GM12874 (cell line): ENCODE results near the gene LRFN2.

Source experiments
- TF ChIP-seq, protein P1 (sequence below): IDR thresholded peaks from 2 replicates; pipeline ENCODE4 v1.5.1; 2011; ENCODE audit warnings: low read depth, mild to moderate bottlenecking, control low read depth, low read length, moderate library complexity; ENCODE audit not compliant: insufficient read depth

Gene LRFN2

DNA sequence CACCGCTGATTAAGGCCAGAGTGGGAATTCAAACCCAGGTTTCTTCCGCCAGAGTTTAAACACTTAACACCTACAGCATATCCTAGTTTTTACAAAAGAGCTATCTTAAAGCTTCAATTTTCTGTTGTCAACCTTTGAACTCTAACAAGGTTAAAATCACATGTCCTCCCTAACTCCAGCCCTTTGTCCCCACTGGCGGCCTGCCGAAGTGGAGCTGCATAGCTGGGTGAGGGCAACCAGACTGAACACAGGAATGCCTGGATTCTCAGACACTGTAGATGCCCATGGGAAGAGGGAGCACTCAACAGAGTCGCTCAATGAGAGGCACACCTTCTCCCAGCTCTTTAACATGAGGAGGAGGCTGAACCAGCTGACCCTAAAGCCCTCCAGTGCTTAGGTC is 59.1 kb downstream of the LRFN2 start:
- TF ChIP-seq, protein P1, sequence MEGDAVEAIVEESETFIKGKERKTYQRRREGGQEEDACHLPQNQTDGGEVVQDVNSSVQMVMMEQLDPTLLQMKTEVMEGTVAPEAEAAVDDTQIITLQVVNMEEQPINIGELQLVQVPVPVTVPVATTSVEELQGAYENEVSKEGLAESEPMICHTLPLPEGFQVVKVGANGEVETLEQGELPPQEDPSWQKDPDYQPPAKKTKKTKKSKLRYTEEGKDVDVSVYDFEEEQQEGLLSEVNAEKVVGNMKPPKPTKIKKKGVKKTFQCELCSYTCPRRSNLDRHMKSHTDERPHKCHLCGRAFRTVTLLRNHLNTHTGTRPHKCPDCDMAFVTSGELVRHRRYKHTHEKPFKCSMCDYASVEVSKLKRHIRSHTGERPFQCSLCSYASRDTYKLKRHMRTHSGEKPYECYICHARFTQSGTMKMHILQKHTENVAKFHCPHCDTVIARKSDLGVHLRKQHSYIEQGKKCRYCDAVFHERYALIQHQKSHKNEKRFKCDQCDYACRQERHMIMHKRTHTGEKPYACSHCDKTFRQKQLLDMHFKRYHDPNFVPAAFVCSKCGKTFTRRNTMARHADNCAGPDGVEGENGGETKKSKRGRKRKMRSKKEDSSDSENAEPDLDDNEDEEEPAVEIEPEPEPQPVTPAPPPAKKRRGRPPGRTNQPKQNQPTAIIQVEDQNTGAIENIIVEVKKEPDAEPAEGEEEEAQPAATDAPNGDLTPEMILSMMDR, result no peak

DNA sequence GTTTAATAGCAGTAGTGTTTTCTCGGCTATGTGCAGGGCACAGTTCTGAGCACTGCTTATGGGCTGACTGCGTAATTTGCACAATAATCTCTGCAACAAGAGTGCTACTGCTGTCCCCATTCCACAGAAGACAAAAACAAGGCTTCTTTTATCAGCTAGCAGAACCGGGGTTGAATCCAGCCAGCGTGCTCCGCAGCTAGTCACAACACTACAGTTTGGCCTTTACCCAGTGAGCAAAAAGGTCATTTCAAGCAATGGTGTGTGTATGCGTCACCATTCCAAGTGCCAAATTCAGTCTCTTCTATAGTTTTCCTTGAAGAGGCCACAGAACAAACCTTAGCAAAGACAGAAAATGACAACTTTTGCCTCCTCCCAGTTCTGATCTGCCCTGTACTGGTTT is 61.1 kb downstream of the LRFN2 start:
- TF ChIP-seq, protein P1, result no peak

DNA sequence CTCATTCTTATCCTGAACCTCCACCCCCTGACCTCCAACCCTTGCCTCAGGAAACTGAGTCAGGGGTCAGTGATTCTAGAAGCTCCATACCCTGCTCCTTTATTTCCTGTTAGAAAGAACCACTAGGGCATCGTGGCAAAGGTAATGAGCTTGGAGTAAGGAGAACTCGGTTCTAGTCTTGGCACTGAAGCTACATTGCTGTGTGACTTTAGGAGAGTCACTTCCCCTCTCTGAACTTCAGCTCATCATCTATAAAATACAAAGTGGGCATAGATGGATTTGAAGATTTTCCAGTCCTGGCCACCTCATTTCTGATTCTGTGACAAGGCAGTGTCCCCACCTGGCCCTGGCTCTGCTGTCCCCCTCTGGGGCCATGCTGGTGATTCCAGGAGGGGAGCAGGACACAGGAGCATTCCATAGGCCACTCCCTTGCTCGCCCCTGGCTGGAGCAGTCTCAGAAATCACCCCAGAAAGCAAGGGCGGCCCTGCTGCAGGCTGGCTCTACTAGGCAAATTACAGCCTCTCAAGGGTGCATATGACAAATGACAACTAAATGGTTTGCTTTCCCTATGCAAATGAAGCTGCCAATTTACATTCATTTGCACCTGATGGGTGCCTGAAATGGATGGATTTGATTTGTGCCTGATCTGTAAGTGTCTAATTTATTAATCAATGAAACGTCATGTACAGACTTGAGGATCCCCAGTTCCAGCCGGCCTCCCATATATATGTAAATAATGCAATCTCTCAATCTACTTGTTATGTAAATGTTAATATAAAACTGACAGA is 62.2 kb downstream of the LRFN2 start:
- TF ChIP-seq, protein P1, result no peak

DNA sequence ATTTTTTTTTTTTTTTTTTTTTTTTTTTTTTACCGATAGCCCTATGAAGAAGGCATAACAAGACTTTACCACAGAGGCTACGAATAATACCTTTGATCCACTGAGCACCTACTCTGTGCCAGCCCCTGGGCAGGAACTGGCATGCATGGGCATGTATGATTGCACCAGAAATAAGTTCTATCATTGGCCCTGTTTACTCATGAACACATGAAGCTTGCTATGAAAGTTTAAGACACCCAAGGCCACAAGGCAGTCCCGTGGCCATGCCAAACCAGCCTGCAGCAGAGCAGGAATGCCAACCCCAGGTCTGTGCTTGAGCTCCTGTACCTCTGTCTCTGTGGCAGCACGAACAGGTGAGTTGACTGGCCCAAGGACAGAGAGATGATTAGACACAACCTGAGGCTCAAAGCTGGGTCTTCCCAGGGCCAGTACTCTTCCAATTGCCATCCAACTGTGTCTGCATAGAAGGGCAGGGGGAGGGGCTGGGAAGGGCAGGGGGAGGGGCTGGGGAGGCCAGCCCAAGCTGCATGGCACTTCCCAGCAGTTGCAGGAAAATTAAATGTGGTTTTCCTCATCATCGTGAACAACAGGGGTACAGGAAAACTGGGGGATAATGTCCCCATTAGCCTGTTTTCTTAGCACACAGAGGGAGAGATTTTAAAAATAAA is 63.5 kb downstream of the LRFN2 start:
- TF ChIP-seq, protein P1, result no peak

DNA sequence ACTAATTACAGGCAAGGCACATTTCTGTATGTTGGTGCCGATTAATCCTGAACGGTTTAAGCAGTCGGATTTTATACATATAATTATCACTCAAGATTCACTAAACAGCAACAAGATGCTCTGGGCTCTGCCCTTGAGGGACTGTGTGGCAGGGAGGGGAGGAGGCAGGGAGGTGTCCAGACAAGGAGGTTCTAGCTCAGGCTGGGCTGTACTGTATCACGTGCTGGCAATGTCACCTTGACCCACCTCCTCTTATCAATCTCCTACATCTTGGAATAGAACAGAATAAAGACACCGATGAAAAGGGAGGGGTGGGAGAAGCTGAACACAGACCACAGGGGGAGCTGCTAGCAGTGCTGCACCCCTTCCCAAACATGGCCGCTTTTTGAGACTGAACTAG is 65.7 kb downstream of the LRFN2 start:
- TF ChIP-seq, protein P1, result no peak

DNA sequence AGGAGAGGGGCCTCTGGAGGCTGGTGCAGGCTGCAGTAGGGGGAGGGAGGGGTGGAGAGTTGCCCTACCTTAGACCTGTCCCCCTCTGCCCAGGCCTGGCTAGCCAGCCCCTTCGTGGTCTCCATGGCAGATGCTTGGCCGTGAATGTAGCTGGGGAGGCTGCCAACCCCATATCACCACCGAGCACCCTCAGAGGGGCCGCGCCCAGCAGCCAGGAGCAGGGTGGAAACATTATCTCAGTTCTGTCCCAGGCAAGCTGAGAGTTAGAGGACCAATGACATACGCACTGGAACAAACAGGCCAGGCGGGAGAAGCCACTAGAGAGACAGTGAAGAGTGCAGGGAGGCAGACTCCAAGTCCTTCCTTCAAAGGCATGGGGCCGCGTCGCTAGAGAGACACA is 66.5 kb downstream of the LRFN2 start:
- TF ChIP-seq, protein P1, result no peak

DNA sequence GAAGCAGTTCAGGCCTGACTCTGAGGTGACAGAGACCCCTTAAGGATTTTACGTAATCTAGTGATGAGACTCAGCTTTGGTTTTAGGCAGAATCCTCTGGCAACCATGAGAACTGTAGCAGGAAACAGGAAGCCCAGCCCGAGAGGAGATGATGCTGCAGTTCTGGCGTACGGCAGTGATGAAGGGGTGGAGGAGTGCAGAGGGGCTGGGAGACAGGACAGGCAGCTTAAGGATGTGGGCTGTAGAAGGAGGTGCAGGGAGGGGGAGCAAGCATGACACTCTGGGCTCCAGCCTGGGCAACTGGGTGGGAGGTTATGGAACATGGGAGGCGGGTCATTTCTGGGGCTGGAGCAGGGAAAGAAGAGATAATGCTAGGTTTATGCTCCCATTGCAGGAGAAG is 67.1 kb downstream of the LRFN2 start:
- TF ChIP-seq, protein P1, result no peak
